Right lobe of liver (tissue), 4 donors: ENCODE data around the gene SMIM20.

ENCODE experiments used
- CTCF ChIP-seq, 4 donors: fragments of 200-600 bp in 3 of 4; fragments of 450-650 bp in 1 of 4; IDR thresholded peaks; one replicate each; pipeline versions ENCODE4 v1.5.1 to v1.8.0; 2016 to 2022; ENCODE audit warnings: antibody characterized with exemption in 4 of 4, mild to moderate bottlenecking in 2 of 4
- POLR2A ChIP-seq: fragments of 450-650 bp; IDR thresholded peaks from one replicate; pipeline ENCODE4 v1.6.1; 2017; ENCODE audit warnings: antibody characterized with exemption, mild to moderate bottlenecking
- donor health status: DM: no; HTN: no; CAD: no.
- donor health status: DM: no; HTN: no; CAD: no.
- donor health status: DM: no; HTN: yes; CAD: no.

GRCh38 chr4:25949173-25949748 is 35.2 kb downstream of the SMIM20 start:
- TF ChIP-seq CTCF (IDR thresholded peaks at IDR 0.05) (no peak), POLR2A (no peak)
